ENCODE data around the gene IGFBP2.

The IGFBP2 gene

GRCh38 chr2:216636551-216637450, 3.6 kb downstream of the IGFBP2 start:
- TF ChIP-seq CTCF (IDR thresholded peaks at IDR 0.05; ENCODE audit: borderline replicate concordance, control extremely low read depth, extremely low read depth, insufficient read depth, missing control alignments), result no peak
- in situ Hi-C loops (cut with MboI; ENCODE audit: low sequenced_read_pairs, unreplicated experiment), result no loop called here
- no peak for DNase-seq (ENCODE audit: low spot score)

GRCh38 chr2:216637472-216637871, 4.3 kb downstream of the IGFBP2 start:
- in situ Hi-C loops (cut with MboI; ENCODE audit: low sequenced_read_pairs, unreplicated experiment), result no loop called here
- TF ChIP-seq CTCF (IDR thresholded peaks at IDR 0.05; ENCODE audit: borderline replicate concordance, control extremely low read depth, extremely low read depth, insufficient read depth, missing control alignments), result no peak

GRCh38 chr2:216643986-216644659, 10.9 kb downstream of the IGFBP2 start:
- DNase-seq (ENCODE audit: low spot score), result no peak
- in situ Hi-C loops (cut with MboI; ENCODE audit: low sequenced_read_pairs, unreplicated experiment), result no loop called here
- no peak for TF ChIP-seq CTCF (IDR thresholded peaks at IDR 0.05; ENCODE audit: borderline replicate concordance, control extremely low read depth, extremely low read depth, insufficient read depth, missing control alignments)

More at GRCh38 chr2:216637472-216637871, 4.3 kb downstream of the IGFBP2 start:
- DNase-seq (ENCODE audit: low spot score), result no peak

- in situ Hi-C loops (cut with MboI; ENCODE audit: low sequenced_read_pairs, unreplicated experiment), result no loop called here
- DNase-seq (ENCODE audit: low spot score), result no peak
- TF ChIP-seq CTCF (IDR thresholded peaks at IDR 0.05; ENCODE audit: borderline replicate concordance, control extremely low read depth, extremely low read depth, insufficient read depth, missing control alignments), result no peak
Observed at GRCh38 chr2:216644842-216645635, 11.8 kb downstream of the IGFBP2 start.

- no peak for TF ChIP-seq CTCF (IDR thresholded peaks at IDR 0.05; ENCODE audit: borderline replicate concordance, control extremely low read depth, extremely low read depth, insufficient read depth, missing control alignments)
- in situ Hi-C loops (cut with MboI; ENCODE audit: low sequenced_read_pairs, unreplicated experiment), result no loop called here
- no peak for DNase-seq (ENCODE audit: low spot score)
Observed at GRCh38 chr2:216645636-216645950, 12.4 kb downstream of the IGFBP2 start.

GRCh38 chr2:216646116-216646515, 12.9 kb downstream of the IGFBP2 start:
- DNase-seq (ENCODE audit: low spot score), result no peak
- in situ Hi-C loops (cut with MboI; ENCODE audit: low sequenced_read_pairs, unreplicated experiment), result no loop called here
- TF ChIP-seq CTCF (IDR thresholded peaks at IDR 0.05; ENCODE audit: borderline replicate concordance, control extremely low read depth, extremely low read depth, insufficient read depth, missing control alignments), result no peak
